Activated CD4-positive, alpha-beta T cell treated with anti-CD3 and anti-CD28 coated beads, Interleukin-2, amount 10 ng/mL, durations not matched to agents 24 days and 14 days (primary cell): ENCODE data around the gene FTSJ3. TPM values are rescaled to one million over a fixed set of nuclear protein-coding genes. Genes with fewer than 3 reads are reported as not detected.

Experiments used
- DNase-seq: peaks from one replicate; pipeline ENCODE4 v3.0.0; 2022
- H3K27ac Mint-ChIP-seq: one replicate; pipeline ENCODE4 v1.8.0; 2022; ENCODE audit warnings: mild to moderate bottlenecking, mixed read lengths
- H3K27me3 Mint-ChIP-seq: one replicate; pipeline ENCODE4 v1.8.0; 2022; ENCODE audit warnings: mixed read lengths
- H3K36me3 Mint-ChIP-seq: one replicate; pipeline ENCODE4 v1.8.0; 2022; ENCODE audit warnings: low read depth, mild to moderate bottlenecking, mixed read lengths
- H3K4me1 Mint-ChIP-seq: one replicate; pipeline ENCODE4 v1.8.0; 2021; ENCODE audit warnings: mixed read lengths
- H3K4me3 Mint-ChIP-seq: one replicate; pipeline ENCODE4 v1.8.0; 2022; ENCODE audit warnings: mild to moderate bottlenecking, moderate library complexity, mixed read lengths
- H3K9me3 Mint-ChIP-seq: one replicate; pipeline ENCODE4 v1.8.0; 2021; ENCODE audit warnings: mixed read lengths
- intact Hi-C: fragments of 100-400 bp; cut with micrococcal nuclease; formaldehyde crosslinking; loops from one replicate; pipeline ENCODE4 v1.15.1; 2023
- total RNA-seq: library from RNA; stranded (reverse); gene quantifications from 2 replicates; pipeline ENCODE4 v1.2.3, GENCODE V29; 2022

The FTSJ3 gene
- total RNA-seq, 1 donor from 2014 or later, result 100 TPM

DNA sequence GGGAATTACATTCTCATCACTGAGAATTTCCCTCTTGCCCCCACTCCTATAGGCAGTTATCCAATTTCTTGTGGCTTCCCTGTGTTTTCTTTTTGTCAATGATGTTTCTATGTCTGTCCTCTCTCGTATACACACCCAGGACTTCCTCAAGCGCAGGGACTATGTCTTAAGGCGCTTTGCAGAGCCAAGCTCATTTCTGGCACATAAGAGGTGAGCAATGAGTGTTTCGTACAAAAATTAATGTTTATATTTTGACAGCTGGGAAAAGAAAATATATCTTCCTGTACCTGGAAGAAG, 52.5 kb downstream of the FTSJ3 start:
- H3K27me3 Mint-ChIP-seq, result peaks cover 2% of the 10 kb centered on the region
- H3K27ac Mint-ChIP-seq, result peak overlapping the region; percentile 100
- intact Hi-C loops, result loop anchor here (1.0 kb wide), 1 partner anchor 77 kb away; no protein-coding TSS in a partner anchor
- peak overlapping the region; percentile 99 for H3K4me3 Mint-ChIP-seq
- no peaks in the 10 kb centered on the region for H3K9me3 Mint-ChIP-seq
- peaks cover 63% of the 10 kb centered on the region for H3K36me3 Mint-ChIP-seq
- DNase-seq, result peak; percentile 74
- peaks cover 49% of the 10 kb centered on the region for H3K4me1 Mint-ChIP-seq

DNA sequence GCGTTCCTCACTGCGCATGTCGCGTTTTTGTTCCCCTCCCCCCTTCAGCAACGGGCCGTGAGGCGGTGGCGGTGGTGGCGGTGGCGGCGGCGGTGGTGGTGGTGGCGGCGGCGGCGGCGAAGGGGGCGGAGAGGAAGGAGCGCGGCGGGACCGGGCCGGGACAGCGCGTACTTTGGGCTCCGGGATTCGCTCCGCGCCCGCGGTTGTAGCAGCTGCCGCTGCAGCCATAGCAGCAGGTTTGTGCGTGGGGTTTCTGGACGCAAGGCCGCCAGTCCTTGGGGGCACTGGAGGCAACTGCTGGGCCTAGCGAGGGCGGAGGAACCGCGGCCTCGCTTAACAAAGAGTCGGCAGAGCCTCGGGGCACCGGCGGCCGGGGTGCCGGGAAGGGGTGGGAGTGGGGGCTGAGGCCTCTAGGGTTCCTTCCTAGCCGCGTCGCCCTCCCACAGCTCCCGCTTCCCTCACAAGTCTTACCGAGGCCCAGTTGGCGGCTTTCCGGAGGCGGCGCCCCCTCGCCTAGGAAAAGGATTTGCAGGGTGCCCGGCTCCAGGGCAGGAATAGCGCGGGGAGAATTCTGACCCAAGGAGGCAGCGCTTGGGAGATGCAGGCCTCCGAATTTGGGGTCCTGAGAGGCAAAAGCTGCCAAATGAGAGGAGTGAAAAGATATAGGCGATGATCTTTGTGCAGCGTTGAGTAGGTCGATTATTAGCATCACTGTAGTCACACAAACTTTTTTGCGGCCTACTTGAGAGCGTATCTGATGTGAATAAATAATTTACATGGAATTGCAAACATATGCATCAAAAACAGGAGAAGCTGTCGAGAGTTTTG, 53.1 kb downstream of the FTSJ3 start, which contains the start of gene DDX42:
DDX42 (plus strand) TSS at position 30 of the 828 bp plus-strand sequence. CDS start 12,880 bp downstream, outside the sequence.
- H3K27me3 Mint-ChIP-seq, result peaks cover 2% of the 10 kb centered on the region
- H3K4me3 Mint-ChIP-seq, result peak within 1 kb of the TSS; percentile 99
- H3K27ac Mint-ChIP-seq, result peak within 1 kb of the TSS; percentile 100
- DNase-seq, result peak; percentile 97
- H3K4me1 Mint-ChIP-seq, result peaks cover 45% of the 10 kb centered on the region
- H3K36me3 Mint-ChIP-seq, result peaks cover 58% of the 10 kb centered on the region
- H3K9me3 Mint-ChIP-seq, result no peaks in the 10 kb centered on the region
- intact Hi-C loops, result loop anchor here (1.0 kb wide), 1 partner anchor 76 kb away; no protein-coding TSS in a partner anchor

DNA sequence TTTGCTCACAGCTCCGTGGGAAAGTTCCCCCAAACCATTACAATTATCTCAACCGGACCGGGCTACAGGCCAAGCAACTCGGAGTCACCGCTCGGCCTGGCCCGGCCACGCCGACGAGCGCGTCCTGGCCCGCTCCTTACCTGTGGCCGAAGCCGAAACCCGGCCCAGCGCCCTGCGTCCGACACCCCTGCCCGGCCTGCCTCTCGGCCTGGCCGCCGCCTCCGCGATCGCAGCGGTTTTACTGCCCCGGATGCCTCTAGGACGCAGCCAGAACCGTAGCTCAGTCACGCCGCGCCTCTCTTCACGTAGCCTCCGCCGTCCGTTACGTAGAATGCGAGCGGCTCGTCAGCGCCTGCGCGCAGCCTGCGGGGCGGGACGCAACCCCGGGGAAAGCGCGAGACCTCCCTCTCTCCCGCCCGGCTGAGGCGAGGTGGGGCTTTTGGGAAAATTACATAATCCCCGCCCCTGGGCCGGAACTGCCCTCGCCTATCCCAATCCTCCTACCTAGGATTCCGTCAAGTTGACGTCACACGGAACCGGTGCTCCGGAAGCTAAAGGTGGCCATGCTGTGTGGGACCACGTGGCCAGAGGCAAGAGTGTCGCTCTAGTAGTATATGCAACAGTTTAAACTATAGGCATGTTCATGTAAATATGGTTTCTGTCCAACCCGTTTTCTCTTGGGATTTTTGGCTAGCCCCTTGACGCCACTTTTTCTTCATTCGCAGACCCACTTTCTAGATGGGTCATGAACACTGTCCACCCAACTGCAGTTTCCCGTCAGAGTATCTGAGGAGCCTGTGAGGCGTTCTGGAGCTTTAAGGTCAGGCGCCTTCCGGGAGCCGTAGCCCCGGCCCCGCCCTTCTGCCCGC, 54.0 kb downstream of the FTSJ3 start, which contains the start of gene CCDC47:
CCDC47 (minus strand) TSS at position 326 of the 869 bp plus-strand sequence. CDS start 7,422 bp downstream, outside the sequence.
- DNase-seq, result peak; percentile 100
- H3K36me3 Mint-ChIP-seq, result peaks cover 57% of the 10 kb centered on the region
- intact Hi-C loops, result loop anchor here (1.0 kb wide), 7 partner anchors 32 to 733 kb away; partner anchors contain the start of genes CEP95, DDX5, FTSJ3 and MAP3K3
- peak within 1 kb of the TSS; percentile 100 for H3K27ac Mint-ChIP-seq
- H3K4me1 Mint-ChIP-seq, result peaks cover 44% of the 10 kb centered on the region
- H3K27me3 Mint-ChIP-seq, result peaks cover 2% of the 10 kb centered on the region
- H3K9me3 Mint-ChIP-seq, result no peaks in the 10 kb centered on the region
- peak within 1 kb of the TSS; percentile 99 for H3K4me3 Mint-ChIP-seq

DNA sequence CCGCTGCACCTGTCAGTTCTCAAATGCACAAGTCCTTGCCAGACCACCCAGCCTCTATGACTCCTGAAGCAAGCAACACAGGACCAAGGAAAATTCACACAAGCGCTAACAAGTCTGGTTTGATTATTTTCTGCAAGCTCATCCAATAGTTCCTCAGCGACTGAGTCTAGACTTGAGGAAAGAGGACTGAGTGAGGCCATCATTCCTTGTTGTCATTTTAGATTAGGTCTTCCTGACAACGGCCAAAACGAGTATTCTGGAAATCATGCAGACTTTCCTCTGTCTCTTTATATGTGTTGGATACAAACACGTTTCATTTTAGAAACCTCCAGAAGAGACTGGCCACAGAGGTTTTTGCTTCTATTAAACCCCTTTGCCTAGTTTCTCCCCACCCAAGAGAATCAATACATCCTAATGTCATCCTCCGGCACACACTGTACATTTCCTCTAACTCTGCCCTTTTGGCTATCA, 54.6 kb downstream of the FTSJ3 start:
- DNase-seq, result no peak
- Mint-ChIP-seq H3K36me3 (peaks cover 55% of the 10 kb centered on the region), H3K4me1 (peaks cover 42% of the 10 kb centered on the region), H3K27me3 (peaks cover 2% of the 10 kb centered on the region), H3K27ac (peak overlapping the region; percentile 100), H3K9me3 (no peaks in the 10 kb centered on the region), H3K4me3 (peak overlapping the region; percentile 99)
- intact Hi-C loops, result loop anchor here (1.0 kb wide), 6 partner anchors 32 to 733 kb away; partner anchors contain the start of genes CEP95, DDX5, FTSJ3 and MAP3K3

Other genes starting within 250 kb of the FTSJ3 start
- 27.4 and 27.9 TPM in 2 replicates for gene TACO1, start 226.8 kb downstream of the FTSJ3 start, total RNA-seq
- 26.2 and 26.7 TPM in 2 replicates for gene MAP3K3, start 205.2 kb downstream of the FTSJ3 start, total RNA-seq
- 202 and 204 TPM in 2 replicates for gene LIMD2, start 127.5 kb downstream of the FTSJ3 start, total RNA-seq
- 50.4 and 54.6 TPM in 2 replicates for gene STRADA, start 85.9 kb downstream of the FTSJ3 start, total RNA-seq
- 81.8 and 82.9 TPM in 2 replicates for gene CCDC47, start 54.1 kb downstream of the FTSJ3 start, total RNA-seq
- 145 and 146 TPM in 2 replicates for gene DDX42, start 53.5 kb downstream of the FTSJ3 start, total RNA-seq
- 189 and 199 TPM in 2 replicates for gene PSMC5, start 232 bp downstream of the FTSJ3 start, total RNA-seq
- 120 and 121 TPM in 2 replicates for gene SMARCD2, start 15.0 kb upstream of the FTSJ3 start, total RNA-seq
- gene CSH2, start 46.0 kb upstream of the FTSJ3 start, total RNA-seq, result not detected in 2 replicates
- gene GH2, start 54.3 kb upstream of the FTSJ3 start, total RNA-seq, result not detected in 2 replicates
- not detected in 2 replicates for gene CSH1, start 68.9 kb upstream of the FTSJ3 start, total RNA-seq
- not detected in 2 replicates for gene CSHL1, start 83.6 kb upstream of the FTSJ3 start, total RNA-seq
- gene GH1, start 91.2 kb upstream of the FTSJ3 start, total RNA-seq, result not detected in 2 replicates
- 24.4 and 29.2 TPM in 2 replicates for gene CD79B, start 104.7 kb upstream of the FTSJ3 start, total RNA-seq
- 0.05 and 0.40 TPM in 2 replicates for gene SCN4A, start 145.3 kb upstream of the FTSJ3 start, total RNA-seq
- 0.12 and 0.47 TPM in 2 replicates for gene PRR29, start 170.7 kb upstream of the FTSJ3 start, total RNA-seq
- gene ICAM2, start 193.0 kb upstream of the FTSJ3 start, total RNA-seq, result 62.2 TPM in 2 replicates